CD4-positive, alpha-beta T cell (primary cell): ENCODE data around the gene PHC1. TPM values are rescaled to one million over a fixed set of nuclear protein-coding genes. Genes with fewer than 3 reads are reported as not detected.
"Not testable (repeated sequence)": the region's sequence is repeated elsewhere in the genome, so short reads cannot be mapped to it uniquely, and the experiment has no call there.

Source experiments
- ATAC-seq: fragments of 200-7000 bp; cut with Tn5 transposase; one replicate; pipeline ENCODE4 v1.10.0; 2022; ENCODE audit warnings: mild to moderate bottlenecking; ENCODE audit not compliant: poor library complexity
- CTCF ChIA-PET: fragments of 350-600 bp; sonication (Branson Sonifier 250); formaldehyde crosslinking; loops from one replicate; lab custom pipeline; 2021; ENCODE audit warnings: antibody characterized with exemption, inconsistent platforms; lab: Charles Lee
- POLR2A ChIA-PET: fragments of 350-600 bp; sonication (Branson Sonifier 250); formaldehyde crosslinking; loops from one replicate; lab custom pipeline; 2021; ENCODE audit warnings: antibody characterized with exemption, inconsistent platforms; lab: Charles Lee
- DNase-seq, 14 experiments: peaks; one replicate each; pipeline ENCODE4 v3.0.0-alpha.2; 2013 to 2020; ENCODE audit warnings: mixed read lengths in 2 of 14
- H3K27ac ChIP-seq, 2 donors: one replicate each; pipeline versions ENCODE4 v1.5.1 to v1.7.0; 2013; ENCODE audit warnings: low read length in 2 of 2, low read depth in 1 of 2, mild to moderate bottlenecking in 1 of 2
- H3K27me3 ChIP-seq, 2 experiments: 1 replicate in 1 of 2; 2 replicates in 1 of 2; pipeline versions ENCODE4 v1.6.1 to v1.7.0; 2013; ENCODE audit warnings: low read length in 2 of 2, control low read depth in 1 of 2, mild to moderate bottlenecking in 1 of 2, moderate library complexity in 1 of 2; ENCODE audit not compliant: insufficient read depth in 2 of 2, control insufficient read depth in 1 of 2
- H3K36me3 ChIP-seq: one replicate; pipeline ENCODE4 v1.6.1; 2013; ENCODE audit warnings: low read length, control low read depth; ENCODE audit not compliant: insufficient read depth
- H3K4me1 ChIP-seq: one replicate; pipeline ENCODE4 v1.6.1; 2013; ENCODE audit warnings: low read length, control low read depth; ENCODE audit not compliant: insufficient read depth
- H3K4me3 ChIP-seq: one replicate; pipeline ENCODE4 v1.5.1; 2013; ENCODE audit warnings: mild to moderate bottlenecking, low read length, moderate library complexity
- H3K9me3 ChIP-seq, 2 experiments: 1 replicate in 1 of 2; 2 replicates in 1 of 2; pipeline versions ENCODE4 v1.6.1 to v1.7.0; 2013; ENCODE audit warnings: low read length in 2 of 2, mild to moderate bottlenecking in 2 of 2, control low read depth in 1 of 2, moderate library complexity in 1 of 2; ENCODE audit not compliant: control insufficient read depth in 1 of 2, insufficient read depth in 1 of 2
- H3K27ac Mint-ChIP-seq: one replicate; pipeline ENCODE4 v1.8.0; 2020; ENCODE audit warnings: mixed read lengths
- H3K27me3 Mint-ChIP-seq: one replicate; pipeline ENCODE4 v1.8.0; 2021; ENCODE audit warnings: mixed read lengths
- H3K36me3 Mint-ChIP-seq: one replicate; pipeline ENCODE4 v1.8.0; 2021; ENCODE audit warnings: low read depth, mixed read lengths
- H3K4me1 Mint-ChIP-seq: one replicate; pipeline ENCODE4 v1.8.0; 2021; ENCODE audit warnings: low read depth, mixed read lengths
- H3K4me3 Mint-ChIP-seq: one replicate; pipeline ENCODE4 v1.8.0; 2020; ENCODE audit warnings: mild to moderate bottlenecking, mixed read lengths
- H3K9me3 Mint-ChIP-seq: one replicate; pipeline ENCODE4 v1.8.0; 2020; ENCODE audit warnings: mixed read lengths
- CTCF ChIP-seq: fragments of 200-600 bp; IDR thresholded peaks from one replicate; pipeline ENCODE4 v1.8.0; 2022; ENCODE audit warnings: antibody characterized with exemption, mild to moderate bottlenecking
- intact Hi-C, 2 experiments: fragments of 100-400 bp; cut with DNase I in 1 of 2; cut with micrococcal nuclease in 1 of 2; formaldehyde crosslinking; loops; one replicate each; pipeline versions ENCODE4 v1.15.1 to v1.9.0; 2023 to 2025; cut with DNase I, micrococcal nuclease
- total RNA-seq, 174 experiments: library from RNA in 2 of 174; stranded (reverse) in 2 of 174; gene quantifications; one replicate each; pipeline ENCODE4 v1.2.3 and lab custom pipeline; 2021 to 2026

PHC1 gene
- total RNA-seq, 2 experiments from 2014 or later, result 46.6 to 47.2 TPM

GRCh38 chr12:8936735-8937134 lies 22.4 kb downstream of the PHC1 start:
- Histone ChIP-seq H3K9me3 (no peaks in the 10 kb centered on the region), H3K36me3 (peaks cover 52% of the 10 kb centered on the region), H3K4me1 (no peaks in the 10 kb centered on the region), H3K27ac (no peak overlapping the region), H3K4me3 (no peak overlapping the region), H3K27me3 (no peaks in the 10 kb centered on the region)
- ATAC-seq (no peak), DNase-seq (no peak)
- POLR2A ChIA-PET, result no interaction called here
- no peaks in the 10 kb centered on the region for H3K9me3 Mint-ChIP-seq
- no peak for TF ChIP-seq CTCF
- peaks cover 70% of the 10 kb centered on the region for H3K36me3 Mint-ChIP-seq
- CTCF ChIA-PET, result no interaction called here
- H3K4me1 Mint-ChIP-seq, result no peaks in the 10 kb centered on the region
- no peak overlapping the region for H3K4me3 Mint-ChIP-seq
- peak overlapping the region; percentile 47 for H3K27ac Mint-ChIP-seq
- H3K27me3 Mint-ChIP-seq, result no peaks in the 10 kb centered on the region
- intact Hi-C loops, result no loop called here

GRCh38 chr12:8937842-8938442 lies 23.6 kb downstream of the PHC1 start:
- H3K4me3 ChIP-seq, H3K9me3 ChIP-seq, DNase-seq, H3K4me3 Mint-ChIP-seq, H3K27ac Mint-ChIP-seq, H3K4me1 ChIP-seq, POLR2A ChIA-PET, intact Hi-C loops, H3K4me1 Mint-ChIP-seq, H3K27me3 ChIP-seq, ATAC-seq, H3K9me3 Mint-ChIP-seq, H3K27me3 Mint-ChIP-seq: not testable (repeated sequence)
- peaks cover 73% of the 10 kb centered on the region for H3K36me3 Mint-ChIP-seq
- H3K36me3 ChIP-seq, result peaks cover 57% of the 10 kb centered on the region
- H3K27ac ChIP-seq, result peak overlapping the region in 1 of 2 donors; percentile 2
- CTCF ChIA-PET, result interaction anchor here (1.1 to 1.6 kb wide), 2 partner anchors 9 to 12 kb away, joined by 4 to 5 read pairs; partner anchors contain the start of gene M6PR

GRCh38 chr12:8941691-8942478 lies 27.6 kb downstream of the PHC1 start:
- ATAC-seq (no peak), DNase-seq (no peak)
- H3K36me3 Mint-ChIP-seq, result peaks cover 81% of the 10 kb centered on the region
- no peaks in the 10 kb centered on the region for H3K9me3 Mint-ChIP-seq
- peaks cover 64% of the 10 kb centered on the region for H3K36me3 ChIP-seq
- no peak for TF ChIP-seq CTCF
- H3K27me3 Mint-ChIP-seq, result no peaks in the 10 kb centered on the region
- intact Hi-C loops, result no loop called here
- no peak overlapping the region for H3K4me3 Mint-ChIP-seq
- H3K27ac Mint-ChIP-seq, result peak overlapping the region; percentile 34
- peak overlapping the region in 1 of 2 donors; percentile 4 for H3K27ac ChIP-seq
- peaks cover 11% of the 10 kb centered on the region for H3K4me1 Mint-ChIP-seq
- no peak overlapping the region for H3K4me3 ChIP-seq
- no peaks in the 10 kb centered on the region for H3K4me1 ChIP-seq
- H3K27me3 ChIP-seq, result no peaks in the 10 kb centered on the region
- ChIA-PET POLR2A (no interaction called here), CTCF (no interaction called here)
- no peaks in the 10 kb centered on the region for H3K9me3 ChIP-seq
